GM12878 (cell line): ENCODE results near the gene RNU5B-1. TPM values are rescaled to one million over a fixed set of nuclear protein-coding genes. Genes with fewer than 3 reads are reported as not detected.

Experiments used
- ATAC-seq: fragments of 200-7000 bp; cut with Tn5 transposase; 3 replicates; pipeline ENCODE4 v1.9.1; 2020; ENCODE audit warnings: mild to moderate bottlenecking, moderate library complexity
- BruUV-seq: library from RNA; stranded (reverse); fragments of 400-500 nt; replicated peaks from 2 replicates; lab custom pipeline; 2021; lab: Mats Ljungman, UMichigan
- CTCF ChIA-PET: fragments of 300-600 bp; sonication (Branson Sonifier 250); formaldehyde crosslinking; extraction: SDS; loops from one replicate; lab custom pipeline; 2021; ENCODE audit warnings: inconsistent platforms; lab: Yijun Ruan, JAX
- POLR2A ChIA-PET: fragments of 350-600 bp; formaldehyde crosslinking; extraction: SDS; loops from one replicate; lab custom pipeline; 2021; ENCODE audit warnings: inconsistent platforms; lab: Charles Lee
- RAD21 ChIA-PET: fragments of 300-600 bp; sonication (Branson Sonifier 250); formaldehyde crosslinking; loops from one replicate; lab custom pipeline; 2023; ENCODE audit warnings: antibody characterized with exemption; ENCODE audit not compliant: unreplicated experiment; lab: Charles Lee
- SMC1A ChIA-PET: fragments of 300-600 bp; sonication (Branson Sonifier 250); formaldehyde crosslinking; loops from one replicate; lab custom pipeline; 2023; ENCODE audit not compliant: unreplicated experiment, uncharacterized antibody; lab: Charles Lee
- DNase-seq: peaks from one replicate; pipeline ENCODE4 v3.0.0-alpha.2; 2011; ENCODE audit warnings: low read depth, low spot score
- FAIRE-seq: peaks from 3 replicates; lab custom pipeline; 2011; peaks lifted over from hg19 to GRCh38; lab: Jason Lieb, UNC
- H2AFZ ChIP-seq: 2 replicates; pipeline ENCODE4 v1.6.0; 2011; ENCODE audit warnings: low read depth, low read length, control low read depth; ENCODE audit not compliant: control insufficient read depth
- H3K27ac ChIP-seq: 2 replicates; pipeline ENCODE4 v1.5.1; 2011; ENCODE audit warnings: control low read depth; ENCODE audit not compliant: control insufficient read depth, insufficient read depth
- H3K27me3 ChIP-seq, 2 experiments: replicated peaks in 1 of 2; 2 replicates each; pipeline versions ENCODE4 v1.6.0 to v1.6.1; 2011; ENCODE audit warnings: low read length in 1 of 2; ENCODE audit not compliant: control insufficient read depth in 2 of 2, insufficient read depth in 2 of 2
- H3K36me3 ChIP-seq, 2 experiments: 2 replicates each; pipeline ENCODE4 v1.5.1; 2011; ENCODE audit warnings: low read length in 1 of 2; ENCODE audit not compliant: control insufficient read depth in 2 of 2, insufficient read depth in 2 of 2
- H3K4me1 ChIP-seq: 2 replicates; pipeline ENCODE4 v1.6.1; 2011; ENCODE audit warnings: mild to moderate bottlenecking, low read length, moderate library complexity, mixed read lengths; ENCODE audit not compliant: control insufficient read depth, insufficient read depth
- H3K4me2 ChIP-seq: 2 replicates; pipeline ENCODE4 v1.6.0; 2011; ENCODE audit warnings: control low read depth; ENCODE audit not compliant: control insufficient read depth, insufficient read depth
- H3K4me3 ChIP-seq: fragments of 200-600 bp; sonication (generic); 2 replicates; pipeline ENCODE4 v1.5.1; 2016
- H3K79me2 ChIP-seq: 2 replicates; pipeline ENCODE4 v1.6.0; 2011; ENCODE audit warnings: low read length; ENCODE audit not compliant: control insufficient read depth, insufficient read depth
- H3K9ac ChIP-seq: 2 replicates; pipeline ENCODE4 v1.8.0; 2011; ENCODE audit warnings: low read length, control low read depth, mixed read lengths; ENCODE audit not compliant: control insufficient read depth, insufficient read depth
- H3K9me3 ChIP-seq: replicated peaks from 3 replicates; pipeline ENCODE4 v1.5.1; 2011; ENCODE audit warnings: mild to moderate bottlenecking, low read length; ENCODE audit not compliant: control insufficient read depth, insufficient read depth
- H4K20me1 ChIP-seq: 2 replicates; pipeline ENCODE4 v1.6.0; 2011; ENCODE audit not compliant: control insufficient read depth, insufficient read depth
- BRCA1 ChIP-seq: IDR thresholded peaks from 2 replicates; pipeline ENCODE4 v1.6.1; 2011; ENCODE audit warnings: low read depth, low read length, improper control_type of control experiment
- ESRRA ChIP-seq: IDR thresholded peaks from 2 replicates; pipeline ENCODE4 v1.6.1; 2012; ENCODE audit warnings: mild to moderate bottlenecking, low read length, improper control_type of control experiment
- IKZF2 ChIP-seq, 2 experiments: fragments of 450-650 bp; IDR thresholded peaks; 2 replicates each; pipeline ENCODE4 v1.6.1; 2017; ENCODE audit warnings: mild to moderate bottlenecking in 2 of 2, moderate library complexity in 2 of 2
- KDM1A ChIP-seq: fragments of 200-600 bp; sonication (generic); IDR thresholded peaks from 2 replicates; pipeline ENCODE4 v1.6.1; 2016; ENCODE audit warnings: borderline replicate concordance
- MXI1 ChIP-seq: fragments of 150-350 bp; IDR thresholded peaks from 2 replicates; pipeline ENCODE4 v1.6.1; 2011; ENCODE audit warnings: low read depth, mild to moderate bottlenecking, inconsistent platforms, low read length, improper control_type of control experiment
- MYC ChIP-seq: IDR thresholded peaks from 2 replicates; pipeline ENCODE4 v1.6.1; 2011; ENCODE audit warnings: mild to moderate bottlenecking, low read length, moderate library complexity, inconsistent platforms; ENCODE audit not compliant: insufficient read depth, insufficient replicate concordance, insufficient read length, severe bottlenecking
- RBBP5 ChIP-seq: fragments of 200-600 bp; sonication (generic); conservative IDR thresholded peaks from 2 replicates; pipeline ENCODE4 v1.6.1; 2016
- SMARCA5 ChIP-seq: fragments of 450-650 bp; IDR thresholded peaks from 2 replicates; pipeline ENCODE4 v1.6.1; 2017; ENCODE audit warnings: mild to moderate bottlenecking
- YY1 ChIP-seq: IDR thresholded peaks from 2 replicates; pipeline ENCODE4 v1.6.1; 2011; ENCODE audit warnings: low read depth, mild to moderate bottlenecking, low read length
- ZBED1 ChIP-seq: IDR thresholded peaks from 2 replicates; pipeline ENCODE4 v1.6.1; 2016; ENCODE audit warnings: borderline replicate concordance
- WGBS: methylation state at CpG from one replicate; pipeline ENCODE4 v1.1.6; 2016; ENCODE audit warnings: low lambda C conversion rate; ENCODE audit not compliant: insufficient replicate concordance, insufficient coverage; ENCODE audit errors: missing lambda C conversion rate; 5-methylcytosine and 5-hydroxymethylcytosine counted together
- in situ Hi-C: fragments of 300-500 bp; cut with MboI; formaldehyde crosslinking; loops from 9 replicates; pipeline ENCODE4 v1.14.3; 2018; ENCODE audit warnings: mixed read lengths
- intact Hi-C: fragments of 100-400 bp; cut with micrococcal nuclease; formaldehyde crosslinking; loops from one replicate; pipeline ENCODE4 v1.14.2; 2022; ENCODE audit not compliant: unreplicated experiment
- polyA plus RNA-seq, 11 experiments: library from polyadenylated mRNA; depleted of rRNA in 4 of 11; unstranded in 6 of 11; stranded (reverse) in 5 of 11; fragments of >200 nt; fragmentation: Nextera tagmentation in 4 of 11; fragmentation: Illumina TruSeq in 1 of 11; extraction: Ambion mirVana in 4 of 11; extraction: Trizol in 1 of 11; gene quantifications; 1 replicate in 1 of 11; 2 replicates in 10 of 11; pipeline versions ENCODE4 v1.2.1 to v1.2.3, GENCODE V29; 2011 to 2016; ENCODE audit warnings: inconsistent platforms in 2 of 11, missing spikeins in 2 of 11, low read depth in 1 of 11
- total RNA-seq, 4 experiments: library from RNA; depleted of rRNA in 3 of 4; stranded (reverse); fragments of >200 nt in 3 of 4; fragmentation: Illumina TruSeq in 1 of 4; extraction: Trizol in 1 of 4; gene quantifications; 2 replicates each; pipeline versions ENCODE4 v1.2.1 to v1.2.3, GENCODE V29; 2013 to 2021
- TF ChIP-seq, protein P1 (sequence below): IDR thresholded peaks from 2 replicates; pipeline ENCODE4 v1.6.1; 2011; ENCODE audit warnings: mild to moderate bottlenecking, low read depth, low read length, moderate library complexity; ENCODE audit not compliant: insufficient replicate concordance
- TF ChIP-seq, protein P2 (sequence below): fragments of 450-650 bp; IDR thresholded peaks from 2 replicates; pipeline ENCODE4 v1.6.1; 2016; ENCODE audit warnings: mild to moderate bottlenecking, moderate library complexity, borderline replicate concordance
- TF ChIP-seq, protein P3 (sequence below): fragments of 450-650 bp; IDR thresholded peaks from 2 replicates; pipeline ENCODE4 v1.6.1; 2016; ENCODE audit warnings: mild to moderate bottlenecking

RNU5B-1 gene
- total and polyA plus RNA-seq, 10 of the 15 experiments (the other 5 are each of a cell fraction or from before 2014, with no cell fraction given): 19.1 TPM; not detected in 9

- TF ChIP-seq, protein P1, sequence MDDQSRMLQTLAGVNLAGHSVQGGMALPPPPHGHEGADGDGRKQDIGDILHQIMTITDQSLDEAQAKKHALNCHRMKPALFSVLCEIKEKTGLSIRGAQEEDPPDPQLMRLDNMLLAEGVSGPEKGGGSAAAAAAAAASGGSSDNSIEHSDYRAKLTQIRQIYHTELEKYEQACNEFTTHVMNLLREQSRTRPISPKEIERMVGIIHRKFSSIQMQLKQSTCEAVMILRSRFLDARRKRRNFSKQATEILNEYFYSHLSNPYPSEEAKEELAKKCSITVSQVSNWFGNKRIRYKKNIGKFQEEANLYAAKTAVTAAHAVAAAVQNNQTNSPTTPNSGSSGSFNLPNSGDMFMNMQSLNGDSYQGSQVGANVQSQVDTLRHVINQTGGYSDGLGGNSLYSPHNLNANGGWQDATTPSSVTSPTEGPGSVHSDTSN: no peak
- TF ChIP-seq BRCA1 (no peak), RBBP5 (no peak), ZBED1 (no peak), KDM1A (no peak)
These were observed 19.0 kb upstream of the RNU5B-1 start (continued) for GRCh38 chr15:65285291-65286068.

DNA sequence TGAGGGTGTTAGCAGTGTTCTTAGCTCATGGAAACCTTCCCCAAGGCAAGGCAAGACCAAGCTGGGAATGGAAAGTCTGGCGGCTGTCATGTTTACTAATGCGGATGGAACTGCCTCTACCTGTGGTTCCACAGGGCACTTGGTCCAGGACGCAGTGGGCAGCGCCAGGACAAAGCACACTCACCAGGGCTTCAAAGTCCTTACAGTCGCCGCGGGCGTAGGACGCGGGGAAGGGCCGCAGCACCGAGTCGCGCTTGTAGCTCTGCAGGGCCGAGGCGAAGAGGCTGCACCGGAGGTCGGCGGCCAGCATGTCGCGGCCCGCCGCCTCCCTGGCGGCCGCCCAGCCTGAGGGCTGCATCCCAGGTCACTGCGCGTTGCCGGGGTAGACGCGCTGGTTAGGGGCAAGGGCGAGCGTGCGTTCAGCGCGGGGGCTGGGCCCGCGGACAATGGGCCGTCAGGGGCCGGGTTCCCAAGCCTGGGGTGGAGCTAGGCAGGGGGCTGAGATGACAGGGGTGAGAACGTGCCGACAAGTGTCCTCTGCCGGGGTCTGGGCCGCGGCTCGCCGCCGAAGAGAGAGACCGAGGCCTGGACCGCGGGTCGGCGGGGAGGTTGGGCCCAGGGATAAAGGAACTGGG, 18.3 kb upstream of the RNU5B-1 start:
- Histone ChIP-seq H4K20me1 (no peaks in the 10 kb centered on the region), H3K4me2 (peak overlapping the region; percentile 64), H3K27ac (peak overlapping the region; percentile 74), H3K27me3 (no peaks in the 10 kb centered on the region), H2AFZ (peak overlapping the region; percentile 86), H3K36me3 (no peaks in the 10 kb centered on the region), H3K4me3 (peak overlapping the region; percentile 74), H3K9ac (peak overlapping the region; percentile 73), H3K79me2 (no peaks in the 10 kb centered on the region; the same call in 1 of the 2 replicates), H3K9me3 (no peaks in the 10 kb centered on the region), H3K4me1 (peaks cover 11% of the 10 kb centered on the region)
- RAD21 ChIA-PET: interaction anchor here (0.7 to 4.0 kb wide), 16 partner anchors 12 to 879 kb away, joined by 3 to 18 read pairs (median 4); partner anchors contain the start of genes CLPX, INTS14, PDCD7 and RNU5B-1
- WGBS: 1% methylated on average over 43 of the region's 52 CpGs
- SMC1A ChIA-PET: interaction anchor here (0.6 to 2.3 kb wide), 11 partner anchors 8 to 152 kb away, joined by 3 to 12 read pairs (median 5); partner anchors contain the start of genes CLPX, PDCD7 and RNU5B-1
- CTCF ChIA-PET: interaction anchor here (0.8 to 3.8 kb wide), 21 partner anchors 8 to 253 kb away, joined by 3 to 29 read pairs (median 5); partner anchors contain the start of genes CLPX and RNU5B-1
- ATAC-seq (peak; percentile 61), DNase-seq (no peak), FAIRE-seq (peak; percentile 35)
- intact Hi-C loops (loop anchor here (2.0 kb wide), 1 partner anchor 101 kb away; the partner anchor contains the start of gene CLPX), in situ Hi-C loops (no loop called here)
- no TSS peak for BruUV-seq
- POLR2A ChIA-PET: interaction anchor here (0.6 to 2.9 kb wide), 18 partner anchors 8 to 489 kb away, joined by 3 to 21 read pairs (median 4); partner anchors contain the start of genes CLPX, PDCD7 and RNU5B-1
- no peak for TF ChIP-seq MXI1
- TF ChIP-seq, protein P2, sequence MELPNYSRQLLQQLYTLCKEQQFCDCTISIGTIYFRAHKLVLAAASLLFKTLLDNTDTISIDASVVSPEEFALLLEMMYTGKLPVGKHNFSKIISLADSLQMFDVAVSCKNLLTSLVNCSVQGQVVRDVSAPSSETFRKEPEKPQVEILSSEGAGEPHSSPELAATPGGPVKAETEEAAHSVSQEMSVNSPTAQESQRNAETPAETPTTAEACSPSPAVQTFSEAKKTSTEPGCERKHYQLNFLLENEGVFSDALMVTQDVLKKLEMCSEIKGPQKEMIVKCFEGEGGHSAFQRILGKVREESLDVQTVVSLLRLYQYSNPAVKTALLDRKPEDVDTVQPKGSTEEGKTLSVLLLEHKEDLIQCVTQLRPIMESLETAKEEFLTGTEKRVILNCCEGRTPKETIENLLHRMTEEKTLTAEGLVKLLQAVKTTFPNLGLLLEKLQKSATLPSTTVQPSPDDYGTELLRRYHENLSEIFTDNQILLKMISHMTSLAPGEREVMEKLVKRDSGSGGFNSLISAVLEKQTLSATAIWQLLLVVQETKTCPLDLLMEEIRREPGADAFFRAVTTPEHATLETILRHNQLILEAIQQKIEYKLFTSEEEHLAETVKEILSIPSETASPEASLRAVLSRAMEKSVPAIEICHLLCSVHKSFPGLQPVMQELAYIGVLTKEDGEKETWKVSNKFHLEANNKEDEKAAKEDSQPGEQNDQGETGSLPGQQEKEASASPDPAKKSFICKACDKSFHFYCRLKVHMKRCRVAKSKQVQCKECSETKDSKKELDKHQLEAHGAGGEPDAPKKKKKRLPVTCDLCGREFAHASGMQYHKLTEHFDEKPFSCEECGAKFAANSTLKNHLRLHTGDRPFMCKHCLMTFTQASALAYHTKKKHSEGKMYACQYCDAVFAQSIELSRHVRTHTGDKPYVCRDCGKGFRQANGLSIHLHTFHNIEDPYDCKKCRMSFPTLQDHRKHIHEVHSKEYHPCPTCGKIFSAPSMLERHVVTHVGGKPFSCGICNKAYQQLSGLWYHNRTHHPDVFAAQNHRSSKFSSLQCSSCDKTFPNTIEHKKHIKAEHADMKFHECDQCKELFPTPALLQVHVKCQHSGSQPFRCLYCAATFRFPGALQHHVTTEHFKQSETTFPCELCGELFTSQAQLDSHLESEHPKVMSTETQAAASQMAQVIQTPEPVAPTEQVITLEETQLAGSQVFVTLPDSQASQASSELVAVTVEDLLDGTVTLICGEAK: peak; percentile 23; the same call in 1 of the 2 replicates
- no peak for TF ChIP-seq MYC
- no peak for TF ChIP-seq ESRRA
- TF ChIP-seq YY1: 0 out of 2 replicates have a peak, but pooled peaks have one; percentile 13
- TF ChIP-seq SMARCA5: peak; percentile 14; the same call in 1 of the 2 replicates
- TF ChIP-seq, protein P3, sequence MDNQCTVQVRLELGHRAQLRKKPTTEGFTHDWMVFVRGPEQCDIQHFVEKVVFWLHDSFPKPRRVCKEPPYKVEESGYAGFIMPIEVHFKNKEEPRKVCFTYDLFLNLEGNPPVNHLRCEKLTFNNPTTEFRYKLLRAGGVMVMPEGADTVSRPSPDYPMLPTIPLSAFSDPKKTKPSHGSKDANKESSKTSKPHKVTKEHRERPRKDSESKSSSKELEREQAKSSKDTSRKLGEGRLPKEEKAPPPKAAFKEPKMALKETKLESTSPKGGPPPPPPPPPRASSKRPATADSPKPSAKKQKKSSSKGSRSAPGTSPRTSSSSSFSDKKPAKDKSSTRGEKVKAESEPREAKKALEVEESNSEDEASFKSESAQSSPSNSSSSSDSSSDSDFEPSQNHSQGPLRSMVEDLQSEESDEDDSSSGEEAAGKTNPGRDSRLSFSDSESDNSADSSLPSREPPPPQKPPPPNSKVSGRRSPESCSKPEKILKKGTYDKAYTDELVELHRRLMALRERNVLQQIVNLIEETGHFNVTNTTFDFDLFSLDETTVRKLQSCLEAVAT: 0 out of 2 replicates have a peak, but pooled peaks have one; percentile 11
- TF ChIP-seq IKZF2 (IDR thresholded peaks at IDR 0.05): peak in 1 of 2 experiments; percentile 3; a peak in 1 of 4 replicates
